Middle frontal gyrus (tissue), 1 donor: ENCODE results near the gene MDGA2.
"Not testable (repeated sequence)": the region's sequence is repeated elsewhere in the genome, so short reads cannot be mapped to it uniquely, and the experiment has no call there.

ENCODE experiments used
- DNase-seq: peaks from one replicate; pipeline ENCODE4 v3.0.0-alpha.2; 2015; ENCODE audit warnings: low spot score; ENCODE audit errors: extremely low spot score

MDGA2 gene

DNA sequence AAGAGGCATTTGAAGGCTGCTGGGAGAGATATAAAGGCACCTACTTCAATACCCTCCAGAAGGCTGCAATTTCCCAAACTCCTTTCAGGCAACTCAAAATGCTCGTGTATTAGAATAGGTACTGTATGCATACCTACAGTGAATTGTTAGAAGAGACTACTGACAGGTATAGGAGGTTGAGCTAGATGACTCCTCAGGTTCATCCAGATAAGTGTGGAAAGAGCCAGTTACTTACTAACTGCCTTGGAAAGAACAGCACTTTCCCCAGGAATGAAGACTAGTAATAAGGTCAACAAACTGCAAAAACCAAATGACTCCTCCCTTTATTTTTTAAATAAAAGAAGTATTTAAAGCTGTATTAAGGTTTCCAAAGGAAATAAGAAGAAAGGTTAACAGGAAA, 429.0 kb downstream of the MDGA2 start:
- DNase-seq, result no peak

DNA sequence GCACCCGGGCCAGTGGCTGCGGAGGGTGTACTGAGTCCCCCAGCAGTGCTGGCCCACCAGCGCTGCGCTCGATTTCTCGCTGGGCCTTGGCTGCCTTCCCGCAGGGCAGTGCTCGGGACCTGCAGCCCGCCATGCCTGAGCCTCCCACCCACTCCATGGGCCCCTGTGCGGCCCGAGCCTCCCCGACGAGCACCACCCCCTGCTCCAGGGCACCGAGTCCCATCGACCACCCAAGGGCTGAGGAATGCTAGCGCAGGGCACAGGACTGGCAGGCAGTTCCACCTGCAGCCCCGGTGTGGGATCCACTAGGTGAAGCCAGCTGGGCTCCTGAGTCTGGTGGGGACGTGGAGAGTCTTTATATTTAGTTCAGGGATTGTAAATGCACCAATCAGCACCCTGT, 432.8 kb downstream of the MDGA2 start:
- DNase-seq, result not testable (repeated sequence)

DNA sequence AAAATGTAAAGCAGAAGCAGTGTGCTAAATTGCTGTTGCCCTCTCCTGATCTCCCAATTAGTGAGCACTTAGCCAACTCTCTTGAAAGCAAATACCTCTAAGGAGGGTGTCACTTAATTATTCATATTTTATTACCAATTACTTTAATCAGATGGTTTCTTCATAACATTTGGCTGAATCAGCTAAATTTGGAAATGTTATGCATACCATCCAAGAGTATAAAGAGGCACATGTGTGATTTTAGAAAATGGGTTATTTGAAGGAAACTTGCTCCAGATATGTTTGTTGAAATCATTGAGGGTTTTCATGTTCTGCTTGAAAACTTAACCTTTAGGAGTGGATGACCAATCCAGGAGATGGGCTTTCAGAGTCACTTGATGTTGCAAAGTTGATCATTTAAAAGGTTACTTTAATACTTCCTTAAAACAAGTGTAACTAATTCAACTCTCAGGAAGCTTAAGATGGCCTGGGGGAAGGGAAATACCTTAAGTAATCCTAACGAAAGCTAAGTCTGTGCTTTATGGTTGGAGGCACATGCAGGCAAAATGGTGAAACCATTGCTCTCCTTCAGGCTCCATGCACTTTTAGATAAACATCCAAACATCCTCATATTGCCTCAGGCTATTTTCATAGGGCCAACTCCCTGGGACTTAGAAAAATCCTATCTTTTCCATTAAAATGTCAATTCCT, 434.5 kb downstream of the MDGA2 start:
- no peak for DNase-seq

DNA sequence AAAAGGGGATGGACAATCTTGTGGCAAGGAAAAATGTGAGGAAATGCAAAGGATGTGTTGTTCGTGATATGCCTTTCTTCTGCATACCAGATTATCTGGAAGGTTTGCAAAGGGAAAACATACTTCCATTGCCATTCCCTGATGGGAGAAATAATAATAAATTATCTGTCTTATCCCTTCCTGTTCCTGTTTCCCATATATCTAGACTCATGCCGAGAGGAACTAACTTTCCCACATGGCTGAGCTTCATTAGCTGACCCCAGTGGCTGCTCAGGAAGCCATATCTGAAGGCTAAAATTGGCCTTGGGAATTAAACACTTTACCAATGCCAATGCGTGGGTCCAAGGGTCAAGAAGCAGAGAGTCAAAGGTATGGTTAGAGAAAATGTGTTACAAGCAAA, 439.8 kb downstream of the MDGA2 start:
- no peak for DNase-seq

DNA sequence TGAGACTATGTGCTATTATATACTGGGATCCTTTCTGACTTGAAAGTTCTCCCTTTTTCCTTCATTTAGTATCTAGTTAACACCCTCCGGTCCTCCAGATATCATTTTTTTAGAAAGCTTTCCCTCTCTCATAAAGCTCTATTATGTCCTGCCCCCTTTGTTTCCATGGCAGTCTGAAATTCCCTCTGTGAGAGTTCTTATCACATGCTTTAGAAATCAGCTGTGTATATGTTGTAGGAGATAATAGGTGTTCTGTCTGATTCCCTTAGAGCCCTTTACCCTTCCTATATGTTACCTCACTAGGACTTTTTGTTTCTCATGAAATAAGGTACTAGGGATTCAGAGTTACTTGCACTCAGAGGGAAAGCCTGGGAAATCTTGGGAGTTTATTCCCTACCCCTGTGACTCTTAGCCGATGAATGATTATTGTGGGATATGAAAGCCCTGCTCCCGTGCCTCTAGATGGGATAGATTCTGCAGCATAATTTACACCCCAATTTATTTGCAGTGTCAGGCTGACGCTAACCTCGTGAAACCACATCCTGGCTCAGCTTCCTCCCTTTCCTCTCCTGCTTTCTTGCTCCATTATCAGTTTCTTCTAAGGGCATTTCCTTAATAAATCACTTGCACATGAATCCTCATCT, 448.4 kb downstream of the MDGA2 start:
- no peak for DNase-seq

DNA sequence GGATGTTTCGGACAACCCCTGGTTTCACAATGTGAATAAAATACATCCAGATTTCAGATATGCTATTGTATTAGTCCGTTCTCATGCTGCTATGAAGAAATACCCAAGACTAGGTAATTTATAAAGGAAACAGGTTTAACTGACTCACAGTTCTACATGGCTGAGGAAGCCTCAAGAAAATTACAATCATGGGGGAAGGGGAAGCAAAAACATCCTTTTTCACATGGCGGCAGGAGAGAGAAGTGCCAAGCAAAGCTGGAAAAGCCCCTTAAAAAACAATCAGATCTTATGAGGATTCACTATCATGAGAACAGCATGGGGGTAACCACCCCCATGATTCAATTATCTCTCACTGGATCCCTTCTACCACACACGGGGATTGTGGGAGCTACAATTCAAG, 451.7 kb downstream of the MDGA2 start:
- no peak for DNase-seq

DNA sequence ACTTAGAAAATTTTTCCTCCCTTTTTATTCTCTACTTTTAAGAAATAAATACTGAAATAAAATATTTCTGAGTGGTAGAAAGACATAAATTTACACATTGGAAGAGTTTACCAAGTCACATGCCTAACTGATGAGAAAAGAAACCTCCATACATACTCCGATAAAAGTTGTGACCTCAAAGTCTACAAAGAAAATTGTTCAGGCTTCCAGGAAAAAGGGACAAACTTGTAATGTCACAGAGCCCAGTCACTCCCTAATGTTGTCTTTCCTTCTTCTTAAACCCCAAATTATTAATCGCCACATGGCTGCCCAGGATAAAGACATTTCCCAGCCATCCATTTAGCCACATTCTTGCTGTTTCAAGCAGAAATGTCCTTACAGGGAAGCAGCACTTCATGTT, 455.3 kb downstream of the MDGA2 start:
- no peak for DNase-seq

DNA sequence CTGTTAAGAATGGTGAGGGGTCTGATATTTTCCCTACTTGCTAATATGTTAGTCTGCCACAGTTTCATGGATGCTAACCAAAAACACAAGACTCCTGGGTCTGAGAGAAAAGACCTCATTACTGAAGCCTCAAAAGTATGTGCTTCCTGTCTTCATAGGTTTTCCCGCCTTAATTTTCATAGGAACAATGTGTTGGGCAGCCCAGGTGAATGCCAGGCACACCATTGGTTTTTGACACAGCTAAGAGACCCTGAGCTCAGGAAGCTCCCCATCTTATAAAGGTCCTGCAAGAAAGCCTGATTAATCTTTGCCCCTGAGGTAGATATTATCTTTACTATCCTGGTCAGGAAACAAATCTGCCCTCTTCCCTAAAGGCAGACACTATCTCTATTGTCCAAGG, 464.1 kb downstream of the MDGA2 start:
- no peak for DNase-seq

DNA sequence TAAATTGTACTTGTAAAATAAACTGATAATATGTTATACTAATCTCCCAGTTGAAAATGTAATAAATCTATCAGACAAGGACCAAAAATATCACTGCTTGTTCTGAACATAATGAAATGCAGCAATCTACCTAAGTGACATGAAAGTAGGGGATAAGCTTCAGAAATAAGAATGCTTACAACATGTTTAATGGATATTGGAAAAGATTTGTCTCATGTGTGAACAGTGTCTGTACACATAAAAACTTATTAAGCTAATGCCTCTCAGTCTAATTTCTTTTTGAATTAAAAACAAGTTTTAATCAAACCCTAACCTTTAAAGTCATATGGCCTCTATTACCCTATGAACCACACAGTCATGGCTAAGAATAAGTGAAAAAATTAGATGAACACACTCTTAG, 465.3 kb downstream of the MDGA2 start:
- no peak for DNase-seq

DNA sequence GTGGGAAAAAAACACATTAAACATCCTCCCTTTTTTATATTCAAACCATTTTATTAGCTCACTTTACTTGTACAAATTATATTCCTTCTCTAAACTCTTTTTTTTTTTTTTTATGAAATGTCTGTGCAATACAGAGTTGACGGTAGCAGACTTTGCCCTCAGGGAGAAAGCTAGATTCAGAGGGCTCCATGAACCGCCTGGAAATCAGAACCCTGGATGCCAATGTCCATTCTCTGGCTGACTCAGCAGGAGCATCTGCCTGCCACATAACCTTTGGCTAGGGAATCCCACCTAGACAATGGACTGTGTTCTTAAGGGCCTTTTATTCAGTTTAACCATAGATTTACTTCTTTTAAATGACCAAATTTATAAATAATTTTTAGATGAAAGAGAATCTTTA, 467.0 kb downstream of the MDGA2 start:
- no peak for DNase-seq

DNA sequence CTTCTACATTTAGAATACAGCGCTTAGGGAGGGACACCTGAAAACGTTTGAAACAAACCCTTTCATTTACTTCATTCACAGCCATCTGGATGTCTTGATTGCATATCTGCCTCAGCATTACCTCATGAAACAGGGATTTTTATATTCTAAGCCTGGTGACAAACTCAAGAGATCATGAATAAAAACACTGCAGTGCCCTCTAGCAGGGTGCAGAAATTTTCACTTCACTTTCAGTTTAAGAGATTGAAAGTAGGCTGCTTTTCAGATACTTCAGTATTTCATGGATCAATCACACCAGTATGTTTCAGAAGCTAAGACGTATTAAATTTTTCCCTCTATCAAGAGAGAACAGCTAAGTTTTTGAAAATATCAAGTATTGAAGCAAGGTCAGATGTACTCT, 467.8 kb downstream of the MDGA2 start:
- DNase-seq, result no peak

DNA sequence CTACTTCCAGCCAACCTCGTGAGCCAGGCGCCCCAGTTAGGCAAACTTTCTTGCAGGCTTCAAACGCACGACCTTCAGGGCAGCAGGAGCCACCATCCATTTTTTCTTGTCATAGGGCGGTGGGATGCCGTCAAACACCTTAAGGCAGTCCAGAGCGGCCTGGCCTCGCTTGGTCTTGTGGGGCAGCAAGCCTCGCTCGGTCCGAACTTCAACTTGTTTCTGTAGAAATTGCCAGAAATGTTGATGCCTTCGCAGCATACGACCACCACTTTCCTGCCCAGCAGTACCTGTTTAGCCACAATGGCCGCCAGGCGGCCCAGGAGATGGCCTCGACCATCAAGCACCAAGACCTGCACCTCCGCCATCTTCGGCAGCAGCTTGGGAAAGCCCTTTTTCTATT, 474.7 kb downstream of the MDGA2 start:
- DNase-seq, result no peak

DNA sequence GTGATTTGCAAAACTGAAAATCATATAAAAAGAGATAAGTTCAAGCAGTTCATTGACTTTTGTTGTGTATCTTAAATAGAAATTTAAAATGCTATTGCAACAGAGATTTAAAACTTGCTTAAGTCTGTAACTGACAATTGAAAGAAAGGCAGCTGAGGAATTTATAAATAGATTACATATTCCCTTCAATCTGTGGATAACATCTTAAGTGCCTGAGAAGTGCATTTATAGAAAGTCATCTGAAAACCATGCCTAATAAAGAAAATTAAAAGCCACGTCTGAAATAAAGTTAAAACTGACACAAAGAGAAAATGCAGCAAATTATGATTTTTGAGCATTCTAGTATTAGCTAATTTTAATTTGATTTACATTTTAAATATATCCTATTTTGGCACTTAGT, 479.8 kb downstream of the MDGA2 start:
- DNase-seq, result no peak

DNA sequence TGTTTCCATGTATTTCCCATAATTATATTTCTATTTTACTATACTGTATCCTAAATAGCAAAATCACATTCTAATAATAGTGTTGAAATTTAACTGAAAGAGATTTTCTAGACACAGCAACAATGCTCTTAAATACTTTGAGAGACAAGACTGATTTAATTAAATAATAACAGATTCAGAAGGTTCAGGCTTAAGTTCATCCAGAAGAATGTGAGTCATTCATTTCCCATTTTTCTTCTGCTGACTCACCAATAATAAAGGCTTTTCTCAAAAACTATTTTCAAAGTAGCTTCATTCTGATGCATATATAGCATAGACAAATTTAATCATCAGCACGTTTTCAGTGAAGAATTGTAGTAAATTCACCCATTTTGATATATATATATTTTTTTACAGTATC, 481.4 kb downstream of the MDGA2 start:
- no peak for DNase-seq

DNA sequence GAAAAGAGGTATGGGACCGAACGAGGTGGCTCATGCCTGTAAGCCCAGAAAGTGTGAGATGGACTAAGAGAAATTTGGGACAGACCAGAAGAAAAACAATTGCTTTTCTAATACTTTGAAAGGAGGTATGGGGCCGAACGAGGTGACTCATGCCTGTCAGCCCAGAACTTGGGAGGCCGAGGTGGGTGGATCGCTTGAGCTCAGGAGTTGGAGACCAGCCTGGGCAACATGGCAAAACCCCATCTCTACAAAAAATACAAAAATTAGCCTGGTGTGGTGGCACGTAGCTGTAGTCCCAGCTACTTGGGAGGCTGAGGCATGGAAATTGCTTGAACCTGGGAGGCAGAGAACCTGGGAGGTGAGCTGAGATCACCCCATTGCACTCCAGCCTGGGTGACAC, 483.2 kb downstream of the MDGA2 start:
- DNase-seq, result not testable (repeated sequence)

DNA sequence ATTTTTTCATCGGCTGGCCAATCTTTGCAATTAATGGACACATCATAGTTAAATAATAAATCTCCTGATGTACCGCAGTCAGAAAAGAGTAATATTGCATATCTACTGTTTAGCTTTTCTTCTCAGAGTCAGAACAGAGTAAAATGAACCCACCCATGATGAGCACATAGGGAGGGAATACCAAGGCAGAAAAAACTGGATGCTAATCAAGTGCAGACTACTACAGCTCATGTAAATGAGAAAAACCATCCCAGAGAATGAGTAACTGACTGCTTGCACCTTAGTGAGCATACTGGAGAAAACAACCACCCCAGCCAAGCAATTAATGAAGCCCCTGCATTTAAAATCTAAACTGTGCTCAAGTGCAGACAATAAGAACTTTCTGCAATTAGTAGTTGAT, 483.7 kb downstream of the MDGA2 start:
- no peak for DNase-seq

DNA sequence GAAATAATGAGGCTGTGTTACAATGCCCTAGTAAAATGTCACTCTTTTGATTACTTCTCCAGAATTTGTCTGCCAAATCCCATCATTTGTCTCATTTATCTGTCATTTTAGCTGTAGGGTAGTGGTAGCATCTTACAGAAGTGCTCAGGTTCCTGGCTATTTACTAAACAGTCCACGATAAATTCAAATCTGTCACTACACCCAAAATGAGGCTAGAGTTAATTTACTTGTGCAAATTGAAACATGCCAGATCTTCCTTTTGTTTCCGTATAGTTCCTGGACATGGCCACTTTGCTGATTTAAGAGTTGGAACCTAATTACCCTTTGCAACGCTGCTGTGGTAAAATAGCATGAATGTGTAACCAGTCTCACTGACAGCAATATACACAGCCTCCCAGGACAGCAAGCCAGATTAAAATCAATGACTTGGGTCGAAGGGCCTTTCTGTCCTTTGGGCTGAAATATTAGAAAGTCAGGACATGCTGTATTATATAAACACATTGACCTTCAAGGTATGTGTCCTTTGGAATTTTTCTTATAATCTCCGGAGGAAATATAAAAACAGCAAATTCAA, 485.4 kb downstream of the MDGA2 start:
- no peak for DNase-seq

DNA sequence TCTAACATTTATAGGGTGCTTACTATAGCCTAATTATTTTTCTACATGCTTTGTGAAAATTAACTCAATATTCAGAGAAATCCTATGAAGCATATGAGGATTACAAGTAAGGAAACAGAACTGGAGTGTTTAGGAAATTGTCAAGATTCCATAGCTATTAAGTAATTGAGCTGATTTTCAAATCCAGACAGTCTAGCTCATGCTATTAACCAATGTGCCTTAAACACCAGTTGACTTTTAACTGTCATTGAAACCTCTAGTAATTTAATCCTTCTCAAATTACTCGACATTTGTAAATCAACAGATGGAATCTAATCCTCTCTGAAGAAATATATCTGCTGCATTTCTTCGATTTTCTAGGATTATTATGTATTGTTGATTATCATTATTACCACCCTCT, 488.9 kb downstream of the MDGA2 start:
- DNase-seq, result no peak

DNA sequence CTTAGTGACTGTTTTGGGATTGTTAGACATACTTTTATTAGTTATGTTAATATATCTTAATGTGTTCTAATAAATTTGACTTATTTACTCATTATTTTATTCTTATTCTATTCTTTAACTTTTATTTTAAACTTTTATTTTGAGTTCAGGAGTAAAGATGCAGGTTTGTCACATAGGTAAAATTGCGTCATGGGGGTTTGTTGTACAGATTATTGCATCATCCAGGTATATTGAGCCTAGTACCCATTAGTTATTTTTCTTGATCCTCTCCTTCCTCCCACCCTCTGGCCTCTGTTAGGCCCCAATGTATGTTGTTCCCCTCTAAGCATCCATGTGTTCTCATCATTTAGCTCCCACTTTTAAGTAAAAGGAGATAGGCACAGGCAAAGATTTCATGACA, 495.5 kb downstream of the MDGA2 start:
- no peak for DNase-seq

DNA sequence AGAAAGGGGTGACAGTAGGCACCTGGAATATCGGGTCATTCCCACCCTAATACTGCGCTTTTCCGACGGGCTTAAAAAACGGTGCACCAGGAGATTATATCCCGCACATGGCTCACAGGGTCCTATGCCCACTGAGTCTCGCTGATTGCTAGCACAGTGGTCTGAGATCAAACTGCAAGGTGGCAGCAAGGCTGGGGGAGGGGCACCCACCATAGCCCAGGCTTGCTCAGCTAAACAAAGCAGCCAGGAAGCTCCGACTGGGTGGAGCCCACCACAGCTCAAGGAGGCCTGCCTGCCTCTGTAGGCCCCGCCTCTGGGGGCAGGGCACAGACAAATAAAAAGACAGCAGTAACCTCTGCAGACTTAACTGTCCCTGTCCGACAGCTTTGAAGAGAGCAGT, 503.5 kb downstream of the MDGA2 start:
- DNase-seq, result not testable (repeated sequence)

DNA sequence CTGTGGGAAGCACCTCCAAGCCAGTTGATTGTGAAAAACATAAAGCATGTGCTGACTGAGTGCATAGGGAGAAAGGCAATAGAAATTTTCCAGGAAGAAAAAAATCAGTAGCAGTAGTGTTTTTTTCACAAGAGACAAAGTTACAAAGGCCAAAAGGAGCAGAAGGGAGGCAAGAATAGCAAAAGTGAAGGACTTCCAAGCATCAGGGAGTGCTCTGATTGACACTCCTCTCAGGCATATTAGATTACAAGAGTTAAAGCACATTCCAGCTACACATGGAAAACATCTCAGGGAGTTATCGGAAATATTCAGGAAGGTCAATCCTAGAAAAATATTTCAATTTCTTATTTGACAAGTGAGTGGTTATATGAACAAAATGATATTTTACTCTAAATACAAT, 508.0 kb downstream of the MDGA2 start:
- no peak for DNase-seq

DNA sequence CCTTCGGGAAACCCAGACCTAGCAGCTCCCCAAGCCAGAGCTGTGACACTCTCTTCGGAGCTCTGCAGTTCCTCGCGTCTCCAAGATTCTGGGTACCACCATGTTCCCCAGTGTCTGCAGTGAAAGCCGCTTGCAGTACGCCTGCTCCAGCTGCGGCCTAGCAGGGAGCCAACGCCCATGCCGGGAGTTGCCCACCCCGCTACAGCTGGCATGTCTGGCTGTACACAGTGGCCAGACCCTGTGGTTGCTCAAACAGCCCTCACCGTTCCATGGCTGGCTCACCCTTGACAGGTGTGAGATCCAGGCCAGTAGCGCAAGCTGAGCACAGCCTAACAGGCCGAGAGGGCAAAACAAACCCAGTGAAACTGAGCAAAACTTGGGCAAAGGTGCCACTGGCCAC, 520.0 kb downstream of the MDGA2 start:
- DNase-seq, result no peak

DNA sequence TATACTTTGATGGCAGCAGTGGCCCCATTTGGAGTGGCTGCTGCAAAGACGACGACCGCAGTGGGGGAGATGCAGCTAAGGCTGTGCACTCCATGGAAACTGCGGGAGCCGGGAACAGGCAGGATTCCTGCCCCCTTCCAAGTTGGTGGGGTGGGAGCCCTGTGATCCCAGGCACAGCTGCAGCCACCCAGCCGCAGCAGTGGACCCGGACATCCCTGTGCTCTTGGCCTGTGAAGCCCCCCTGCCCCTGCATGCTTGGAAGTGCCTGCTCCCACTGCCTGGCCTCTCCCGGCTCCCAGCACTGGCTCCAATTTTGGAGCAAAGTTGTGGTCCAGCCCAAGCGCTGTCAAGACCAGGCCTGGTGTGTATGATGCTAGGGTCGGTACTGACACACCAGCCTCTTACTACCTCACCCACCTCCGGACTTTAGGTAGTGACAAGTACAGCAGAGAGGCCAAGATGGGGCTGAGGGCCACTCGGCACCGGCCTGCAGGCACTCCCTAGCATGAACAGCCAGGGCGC, 521.1 kb downstream of the MDGA2 start:
- DNase-seq, result no peak
